Endothelial cell of umbilical vein (primary cell): ENCODE data around the gene SLC39A9. TPM values are rescaled to one million over a fixed set of nuclear protein-coding genes. Genes with fewer than 3 reads are reported as not detected.

ENCODE experiments used
- Bru-seq: library from RNA; stranded (reverse); fragments of 400-500 nt; gene quantifications from one replicate; lab custom pipeline; 2021; lab: Mats Ljungman, UMichigan
- BruChase-seq, 2 experiments: library from RNA; stranded (reverse); fragments of 400-500 nt; gene quantifications; one replicate each; lab custom pipeline; 2021; lab: Mats Ljungman, UMichigan
- BruUV-seq: library from RNA; stranded (reverse); fragments of 400-500 nt; replicated peaks from 2 replicates; lab custom pipeline; 2021; lab: Mats Ljungman, UMichigan
- CTCF ChIA-PET: fragments of 300-600, 350-600 bp; sonication (Branson Sonifier 250); formaldehyde crosslinking; loops from one replicate; lab custom pipeline; 2021; ENCODE audit warnings: antibody characterized with exemption, inconsistent platforms; lab: Charles Lee
- POLR2A ChIA-PET: fragments of 300-600, 350-600 bp; sonication (Branson Sonifier 250); formaldehyde crosslinking; loops from one replicate; lab custom pipeline; 2021; ENCODE audit warnings: antibody characterized with exemption, inconsistent platforms; lab: Charles Lee
- DNase-seq: peaks from one replicate; pipeline ENCODE4 v3.0.0-alpha.2; 2011; ENCODE audit warnings: low read depth, low spot score
- FAIRE-seq: peaks from 2 replicates; lab custom pipeline; 2011; peaks lifted over from hg19 to GRCh38; lab: Jason Lieb, UNC
- H2AFZ ChIP-seq: 2 replicates; pipeline ENCODE4 v1.6.0; 2012; ENCODE audit warnings: low read depth, low read length, control low read depth, inconsistent platforms
- H3K27ac ChIP-seq: 2 replicates; pipeline ENCODE4 v1.5.1; 2011; ENCODE audit warnings: low read depth, mild to moderate bottlenecking, control low read depth, low read length, moderate library complexity; ENCODE audit not compliant: insufficient read depth
- H3K27me3 ChIP-seq, 2 experiments: 2 replicates each; pipeline versions ENCODE4 v1.6.0 to v1.6.1; 2011; ENCODE audit warnings: low read length in 2 of 2, mixed read lengths in 1 of 2; ENCODE audit not compliant: control insufficient read depth in 2 of 2, insufficient read depth in 2 of 2
- H3K36me3 ChIP-seq, 2 experiments: 2 replicates in 1 of 2; 3 replicates in 1 of 2; pipeline ENCODE4 v1.5.1; 2011; ENCODE audit warnings: low read length in 2 of 2, mild to moderate bottlenecking in 1 of 2, moderate library complexity in 1 of 2; ENCODE audit not compliant: control insufficient read depth in 2 of 2, insufficient read depth in 2 of 2; ENCODE audit errors: extremely low read depth in 1 of 2
- H3K4me1 ChIP-seq: 3 replicates; pipeline ENCODE4 v1.5.1; 2011; ENCODE audit warnings: mild to moderate bottlenecking, low read length; ENCODE audit not compliant: control insufficient read depth, insufficient read depth; ENCODE audit errors: extremely low read depth
- H3K4me2 ChIP-seq: 2 replicates; pipeline ENCODE4 v1.6.1; 2011; ENCODE audit warnings: low read length, control low read depth, mixed read lengths; ENCODE audit not compliant: insufficient read depth
- H3K4me3 ChIP-seq, 3 experiments: fragments of 200-600 bp in 1 of 3; sonication (generic), shearing (Covaris generic) in 1 of 3; replicated peaks in 1 of 3; 2 replicates each; pipeline ENCODE4 v1.5.1; 2011 to 2016; ENCODE audit warnings: control low read depth in 3 of 3, low read length in 3 of 3, mild to moderate bottlenecking in 2 of 3, inconsistent platforms in 1 of 3, low read depth in 1 of 3, moderate library complexity in 1 of 3; ENCODE audit not compliant: insufficient read depth in 1 of 3
- H3K79me2 ChIP-seq: 2 replicates; pipeline ENCODE4 v1.6.0; 2012; ENCODE audit warnings: low read length, inconsistent platforms; ENCODE audit not compliant: control insufficient read depth, insufficient read depth
- H3K9ac ChIP-seq: replicated peaks from 2 replicates; pipeline ENCODE3; 2011; ENCODE audit warnings: low read length, control low read depth; ENCODE audit not compliant: insufficient read depth; ENCODE audit errors: extremely low read depth
- H3K9me1 ChIP-seq: replicated peaks from 3 replicates; pipeline ENCODE4 v1.6.0; 2011; ENCODE audit warnings: mild to moderate bottlenecking, low read length; ENCODE audit not compliant: control insufficient read depth, insufficient read depth; ENCODE audit errors: extremely low read depth
- H3K9me3 ChIP-seq: replicated peaks from 2 replicates; pipeline ENCODE4 v1.5.1; 2012; ENCODE audit warnings: low read length, inconsistent platforms; ENCODE audit not compliant: control insufficient read depth, insufficient read depth
- H4K20me1 ChIP-seq: replicated peaks from 2 replicates; pipeline ENCODE3; 2011; ENCODE audit warnings: mild to moderate bottlenecking, low read length; ENCODE audit not compliant: control insufficient read depth, insufficient read depth; ENCODE audit errors: extremely low read depth
- CTCF ChIP-seq, 2 donors: IDR thresholded peaks; 1 replicate in 1 of 2; 2 replicates in 1 of 2; pipeline ENCODE4 v1.5.1; 2011; ENCODE audit warnings: low read length in 2 of 2, mild to moderate bottlenecking in 2 of 2, moderate library complexity in 2 of 2, control low read depth in 1 of 2, inconsistent platforms in 1 of 2, low read depth in 1 of 2; ENCODE audit not compliant: insufficient read depth in 1 of 2; ENCODE audit errors: extremely low read depth in 1 of 2
- EZH2 ChIP-seq: IDR thresholded peaks from 2 replicates; pipeline ENCODE4 v1.6.1; 2012; ENCODE audit warnings: borderline replicate concordance, low read depth, mild to moderate bottlenecking, moderate library complexity, low read length, inconsistent platforms; ENCODE audit not compliant: severe bottlenecking
- FOS ChIP-seq: IDR thresholded peaks from 2 replicates; pipeline ENCODE4 v1.6.1; 2011; ENCODE audit warnings: mild to moderate bottlenecking, low read length, moderate library complexity, borderline replicate concordance; ENCODE audit not compliant: insufficient read depth
- GATA2 ChIP-seq: IDR thresholded peaks from 2 replicates; pipeline ENCODE4 v1.7.0; 2011; ENCODE audit warnings: low read depth, mild to moderate bottlenecking, moderate library complexity, mixed read lengths, low read length; ENCODE audit not compliant: insufficient read length, insufficient read depth
- JUN ChIP-seq: IDR thresholded peaks from 2 replicates; pipeline ENCODE4 v1.6.1; 2011; ENCODE audit warnings: borderline replicate concordance, low read depth; ENCODE audit not compliant: insufficient read length, insufficient read depth
- MYC ChIP-seq: IDR thresholded peaks from one replicate; pipeline ENCODE4 v1.6.1; 2011; ENCODE audit warnings: mild to moderate bottlenecking, low read depth, low read length
- POLR2A ChIP-seq: IDR thresholded peaks from 2 replicates; pipeline ENCODE4 v1.6.1; 2012; ENCODE audit warnings: low read depth, mild to moderate bottlenecking, control low read depth, low read length
- POLR2AphosphoS5 ChIP-seq: IDR thresholded peaks from 2 replicates; pipeline ENCODE4 v1.6.1; 2012; ENCODE audit warnings: low read depth, mild to moderate bottlenecking, control low read depth, low read length, moderate library complexity; ENCODE audit not compliant: insufficient read depth
- dilution Hi-C: fragments of 300-500 bp; cut with MboI; formaldehyde crosslinking; loops from one replicate; pipeline ENCODE4 v1.15.0; 2019; ENCODE audit warnings: low sequenced_read_pairs; ENCODE audit not compliant: extremely low pct_ligation_motif_present
- intact Hi-C: fragments of 100-400 bp; cut with micrococcal nuclease; formaldehyde crosslinking; loops from one replicate; pipeline ENCODE4 v1.10.0; 2022
- long read RNA-seq: library from polyadenylated mRNA; stranded (forward); transcript quantifications from one replicate; pipeline ENCODE4 v2.0.0, GENCODE V29; 2021
- polyA minus RNA-seq, 3 experiments: library from RNA; depleted of rRNA, polyadenylated mRNA; stranded (reverse); fragments of >200 nt; gene quantifications; 1 replicate in 1 of 3; 2 replicates in 2 of 3; pipeline ENCODE4 v1.2.3, GENCODE V29; 2011
- polyA plus RNA-seq, 4 experiments: library from polyadenylated mRNA; depleted of rRNA in 3 of 4; stranded (reverse) in 3 of 4; unstranded in 1 of 4; fragments of >200 nt; gene quantifications; 2 replicates each; pipeline versions ENCODE4 v1.2.1 to v1.2.3, GENCODE V29; 2011 to 2012; ENCODE audit warnings: missing spikeins in 1 of 4
- total RNA-seq: library from RNA; stranded (reverse); gene quantifications from 2 replicates; pipeline ENCODE4 v1.2.3, GENCODE V29; 2021
- TF ChIP-seq, protein P1 (sequence below): IDR thresholded peaks from 2 replicates; pipeline ENCODE4 v1.6.1; 2011; ENCODE audit not compliant: insufficient read depth, insufficient read length

The SLC39A9 gene, protein sequence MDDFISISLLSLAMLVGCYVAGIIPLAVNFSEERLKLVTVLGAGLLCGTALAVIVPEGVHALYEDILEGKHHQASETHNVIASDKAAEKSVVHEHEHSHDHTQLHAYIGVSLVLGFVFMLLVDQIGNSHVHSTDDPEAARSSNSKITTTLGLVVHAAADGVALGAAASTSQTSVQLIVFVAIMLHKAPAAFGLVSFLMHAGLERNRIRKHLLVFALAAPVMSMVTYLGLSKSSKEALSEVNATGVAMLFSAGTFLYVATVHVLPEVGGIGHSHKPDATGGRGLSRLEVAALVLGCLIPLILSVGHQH
- total RNA-seq (52.1 and 55.2 TPM in 2 replicates), polyA plus RNA-seq (39.8 and 40.8 TPM in 2 replicates), polyA minus RNA-seq (147 and 153 TPM in 2 replicates), Bru-seq, nascent RNA (percentile 81 among the genes with signal in this experiment), BruChase-seq, experiment 1, labeled RNA remaining after a 6-hour chase (percentile 91 among the genes with signal in this experiment), BruChase-seq, experiment 2, labeled RNA remaining after a 2-hour chase (percentile 80 among the genes with signal in this experiment)
- polyA plus RNA-seq (2011; cell fraction: cytosol; rRNA removed), result 34.5 and 37.5 TPM in 2 replicates
- 34.1 and 42.7 TPM in 2 replicates for polyA plus RNA-seq (2011; cell fraction: nucleus; rRNA removed)
- 26.8 and 32.5 TPM in 2 replicates for polyA plus RNA-seq (2012)
- polyA minus RNA-seq (2011; cell fraction: cytosol; rRNA and poly(A)+ RNA removed), result 75.0 TPM
- 41.5 and 58.3 TPM in 2 replicates for polyA minus RNA-seq (2011; cell fraction: nucleus; rRNA and poly(A)+ RNA removed)
- long read RNA-seq, full-length matches to known transcripts, result 29 of 64 reads
- long read RNA-seq, partial matches to known transcripts, result 3 of 64 reads
- long read RNA-seq, other reads (novel, unspliced or antisense), result 32 of 64 reads

DNA sequence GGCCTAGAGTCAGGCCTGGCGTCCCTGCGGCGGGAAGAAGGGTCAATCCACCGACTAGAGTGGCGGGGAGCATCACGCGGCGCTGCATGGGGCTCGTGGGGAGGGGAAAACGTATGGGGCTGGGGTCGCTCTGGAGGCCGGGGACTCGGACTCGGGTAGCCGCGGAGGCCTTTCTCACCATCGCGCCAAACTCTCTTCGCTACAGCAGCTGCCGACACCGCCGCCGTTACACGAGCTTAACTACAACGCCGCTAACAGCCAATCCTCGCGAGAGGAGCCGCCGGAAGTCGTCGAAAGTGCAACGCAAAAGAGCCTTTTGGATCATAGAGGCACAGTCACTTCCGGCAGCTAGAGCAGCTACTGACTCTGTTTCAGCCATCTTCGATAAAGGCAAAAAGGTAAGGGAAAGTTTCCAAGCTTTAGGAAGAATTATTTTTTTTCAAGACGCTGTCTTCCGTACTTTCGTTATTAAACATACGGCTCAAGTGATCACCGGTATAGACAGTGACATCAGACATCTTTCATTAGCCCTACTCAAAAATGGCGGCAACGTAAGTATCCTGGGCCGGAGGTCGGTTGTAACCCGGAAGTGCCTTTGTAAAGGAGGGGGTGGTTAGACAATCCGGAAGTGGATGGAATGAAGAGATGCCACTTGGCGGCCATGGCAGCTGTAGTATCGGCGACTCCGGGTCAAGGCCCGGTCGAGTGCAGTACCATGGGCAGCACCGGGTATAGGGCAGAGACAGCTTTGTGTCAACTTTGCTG lies at the start of gene SLC39A9, which contains the start of gene ERH:
SLC39A9 (plus strand) TSS at position 640 of the 765 bp plus-strand sequence. CDS start 678 bp downstream, outside the sequence.
ERH (minus strand) TSS at position 247 of the 765 bp plus-strand sequence; CDS start at position 181, 66 bp downstream.
- H3K4me2 ChIP-seq, result peak within 1 kb of the TSS; percentile 95

More for the DNA sequence above, at the start of gene SLC39A9, which contains the start of gene ERH:
- POLR2A ChIA-PET, result interaction anchor here (1.0 to 1.2 kb wide), 2 partner anchors 61 to 207 kb away, joined by 3 to 4 read pairs; partner anchors contain the start of gene EXD2
- intact Hi-C loops, result loop anchor here (1.0 to 10.0 kb wide), 4 partner anchors 62 to 367 kb away; partner anchors contain the start of genes DCAF5 and SRSF5
- peak within 1 kb of the TSS; percentile 92 for H3K27ac ChIP-seq
- CTCF ChIA-PET, result interaction anchor here (0.8 to 3.5 kb wide), 4 partner anchors 61 to 269 kb away, joined by 3 to 26 read pairs (median 4); no protein-coding TSS in a partner anchor
- dilution Hi-C loops, result no loop called here
- FAIRE-seq (peak; percentile 99), DNase-seq (peak; percentile 98)
- peaks cover 87% of the 10 kb centered on the region for H3K79me2 ChIP-seq
- H3K4me1 ChIP-seq, result peaks cover 31% of the 10 kb centered on the region
- no peaks in the 10 kb centered on the region for H3K9me1 ChIP-seq
- BruUV-seq, result no TSS peak
- peak within 1 kb of the TSS; percentile 91 for H3K9ac ChIP-seq
- no peaks in the 10 kb centered on the region for H3K9me3 ChIP-seq
- H2AFZ ChIP-seq, result peak within 1 kb of the TSS; percentile 44
- peaks cover 14 to 21% of the 10 kb centered on the region in 2 experiments for H3K36me3 ChIP-seq
- H3K4me3 ChIP-seq, result peak within 1 kb of the TSS; percentile 13 to 100 (median 84)
- peaks cover 5% of the 10 kb centered on the region for H4K20me1 ChIP-seq
- TF ChIP-seq GATA2 (no peak), CTCF (IDR thresholded peaks at IDR 0.05; ENCODE audit: extremely low read depth in 1 of 2, insufficient read depth in 1 of 2, low read depth in 1 of 2, low read length in 2 of 2) (no peak), POLR2A (peak; percentile 84), MYC (peak; percentile 49), JUN (no peak), POLR2AphosphoS5 (peak; percentile 64), EZH2 (no peak), FOS (no peak)
- TF ChIP-seq, protein P1, sequence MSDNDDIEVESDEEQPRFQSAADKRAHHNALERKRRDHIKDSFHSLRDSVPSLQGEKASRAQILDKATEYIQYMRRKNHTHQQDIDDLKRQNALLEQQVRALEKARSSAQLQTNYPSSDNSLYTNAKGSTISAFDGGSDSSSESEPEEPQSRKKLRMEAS, result no peak
- no peaks in the 10 kb centered on the region for H3K27me3 ChIP-seq
